AG09319 (cell line): Measurements from ENCODE around the gene ZNF662.

Source experiments
- DNase-seq: peaks from one replicate; pipeline ENCODE4 v3.0.0-alpha.2; 2010; ENCODE audit warnings: low read depth; ENCODE audit errors: extremely low read depth
- TF ChIP-seq, protein P1 (sequence below): IDR thresholded peaks from 2 replicates; pipeline ENCODE4 v1.5.1; 2011; ENCODE audit warnings: low read depth, mild to moderate bottlenecking, inconsistent platforms, low read length, moderate library complexity

Gene ZNF662

DNA sequence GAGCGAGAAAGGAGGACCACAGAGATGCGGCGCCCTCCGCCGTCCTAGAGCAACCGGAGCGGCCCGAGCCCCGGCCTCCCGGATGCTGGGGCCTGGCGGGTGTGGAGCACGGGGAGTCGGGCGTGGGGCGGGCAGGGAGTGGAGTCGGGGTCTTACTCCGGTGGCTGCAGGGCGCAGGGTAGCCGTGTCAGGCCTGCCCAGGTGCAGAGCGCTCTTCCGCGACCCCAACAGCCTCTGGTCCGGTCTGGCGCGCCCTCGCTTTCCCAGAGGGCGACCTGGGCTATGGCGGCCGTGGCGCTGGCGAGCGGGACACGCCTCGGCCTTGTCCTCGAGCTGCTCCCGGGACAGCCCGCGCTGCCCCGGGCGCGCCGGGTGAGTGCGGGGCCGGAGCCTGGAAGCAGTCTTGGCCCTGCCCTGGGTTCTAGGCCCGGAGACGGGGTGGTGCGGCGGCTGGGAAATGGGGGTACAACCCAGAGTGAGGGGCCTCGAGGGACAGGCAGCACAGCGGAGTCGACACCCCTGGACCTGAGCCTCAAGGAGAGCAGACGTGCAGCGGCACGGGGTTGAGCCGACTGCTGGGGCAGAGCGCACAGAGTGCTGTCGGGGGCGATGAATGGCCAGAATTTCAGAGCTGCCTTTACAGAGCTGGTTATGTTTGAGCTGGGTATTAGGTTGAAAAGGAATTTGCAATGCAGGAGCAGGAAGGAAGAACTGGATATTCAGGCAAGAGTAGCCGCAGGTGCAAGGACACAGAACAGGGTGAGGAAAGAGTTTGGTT lies at the start of gene ZNF662:
Gene ZNF662 (plus strand): TSS at position 73 of the 778 bp plus-strand sequence. CDS start 1,973 bp downstream, outside the sequence.
- no peak for DNase-seq
- TF ChIP-seq, protein P1, sequence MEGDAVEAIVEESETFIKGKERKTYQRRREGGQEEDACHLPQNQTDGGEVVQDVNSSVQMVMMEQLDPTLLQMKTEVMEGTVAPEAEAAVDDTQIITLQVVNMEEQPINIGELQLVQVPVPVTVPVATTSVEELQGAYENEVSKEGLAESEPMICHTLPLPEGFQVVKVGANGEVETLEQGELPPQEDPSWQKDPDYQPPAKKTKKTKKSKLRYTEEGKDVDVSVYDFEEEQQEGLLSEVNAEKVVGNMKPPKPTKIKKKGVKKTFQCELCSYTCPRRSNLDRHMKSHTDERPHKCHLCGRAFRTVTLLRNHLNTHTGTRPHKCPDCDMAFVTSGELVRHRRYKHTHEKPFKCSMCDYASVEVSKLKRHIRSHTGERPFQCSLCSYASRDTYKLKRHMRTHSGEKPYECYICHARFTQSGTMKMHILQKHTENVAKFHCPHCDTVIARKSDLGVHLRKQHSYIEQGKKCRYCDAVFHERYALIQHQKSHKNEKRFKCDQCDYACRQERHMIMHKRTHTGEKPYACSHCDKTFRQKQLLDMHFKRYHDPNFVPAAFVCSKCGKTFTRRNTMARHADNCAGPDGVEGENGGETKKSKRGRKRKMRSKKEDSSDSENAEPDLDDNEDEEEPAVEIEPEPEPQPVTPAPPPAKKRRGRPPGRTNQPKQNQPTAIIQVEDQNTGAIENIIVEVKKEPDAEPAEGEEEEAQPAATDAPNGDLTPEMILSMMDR, result no peak

- TF ChIP-seq, protein P1, result no peak
- DNase-seq, result no peak
These were observed 49.4 kb upstream of the ZNF662 start for GRCh38 chr3:42856544-42856943.

DNA sequence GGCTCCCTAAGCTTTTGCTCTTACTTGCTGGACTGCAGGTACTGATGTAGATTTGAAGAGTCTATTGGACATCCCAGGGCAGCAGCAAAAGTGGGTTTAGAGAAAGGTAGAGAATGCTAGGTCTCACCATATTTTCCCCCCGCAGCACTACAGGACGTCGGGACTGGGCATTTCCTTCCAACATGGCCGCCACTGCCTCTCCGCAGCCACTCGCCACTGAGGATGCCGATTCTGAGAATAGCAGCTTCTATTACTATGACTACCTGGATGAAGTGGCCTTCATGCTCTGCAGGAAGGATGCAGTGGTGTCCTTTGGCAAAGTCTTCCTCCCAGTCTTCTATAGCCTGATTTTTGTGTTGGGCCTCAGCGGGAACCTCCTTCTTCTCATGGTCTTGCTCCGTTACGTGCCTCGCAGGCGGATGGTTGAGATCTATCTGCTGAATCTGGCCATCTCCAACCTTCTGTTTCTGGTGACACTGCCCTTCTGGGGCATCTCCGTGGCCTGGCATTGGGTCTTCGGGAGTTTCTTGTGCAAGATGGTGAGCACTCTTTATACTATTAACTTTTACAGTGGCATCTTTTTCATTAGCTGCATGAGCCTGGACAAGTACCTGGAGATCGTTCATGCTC lies 41.5 kb upstream of the ZNF662 start:
- TF ChIP-seq, protein P1, result no peak
- DNase-seq, result no peak

DNA sequence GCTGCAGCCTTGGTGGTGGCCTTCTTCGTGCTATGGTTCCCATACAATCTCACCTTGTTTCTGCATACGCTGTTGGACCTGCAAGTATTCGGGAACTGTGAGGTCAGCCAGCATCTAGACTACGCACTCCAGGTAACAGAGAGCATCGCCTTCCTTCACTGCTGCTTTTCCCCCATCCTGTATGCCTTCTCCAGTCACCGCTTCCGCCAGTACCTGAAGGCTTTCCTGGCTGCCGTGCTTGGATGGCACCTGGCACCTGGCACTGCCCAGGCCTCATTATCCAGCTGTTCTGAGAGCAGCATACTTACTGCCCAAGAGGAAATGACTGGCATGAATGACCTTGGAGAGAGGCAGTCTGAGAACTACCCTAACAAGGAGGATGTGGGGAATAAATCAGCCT lies 40.7 kb upstream of the ZNF662 start:
- TF ChIP-seq, protein P1, result no peak
- DNase-seq, result no peak

DNA sequence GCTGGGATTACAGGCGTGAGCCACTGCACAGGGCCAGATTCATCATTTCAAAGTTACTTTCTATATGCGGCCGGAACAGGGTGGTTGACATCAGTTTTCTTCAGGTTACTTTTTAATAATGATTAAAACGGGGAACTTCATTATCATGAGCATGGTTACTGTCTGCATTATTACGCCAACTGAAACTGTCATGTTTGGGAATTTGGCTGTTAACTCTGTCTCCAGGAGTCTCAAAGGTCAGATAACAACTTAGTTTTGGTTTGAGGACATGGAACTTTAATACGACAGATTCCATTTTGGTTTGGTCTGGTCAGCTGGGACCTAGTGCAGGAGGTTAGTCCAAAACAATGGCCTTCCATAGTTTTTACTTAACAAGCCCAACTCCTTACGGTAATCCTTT lies 38.8 kb upstream of the ZNF662 start:
- TF ChIP-seq, protein P1, result no peak
- no peak for DNase-seq

DNA sequence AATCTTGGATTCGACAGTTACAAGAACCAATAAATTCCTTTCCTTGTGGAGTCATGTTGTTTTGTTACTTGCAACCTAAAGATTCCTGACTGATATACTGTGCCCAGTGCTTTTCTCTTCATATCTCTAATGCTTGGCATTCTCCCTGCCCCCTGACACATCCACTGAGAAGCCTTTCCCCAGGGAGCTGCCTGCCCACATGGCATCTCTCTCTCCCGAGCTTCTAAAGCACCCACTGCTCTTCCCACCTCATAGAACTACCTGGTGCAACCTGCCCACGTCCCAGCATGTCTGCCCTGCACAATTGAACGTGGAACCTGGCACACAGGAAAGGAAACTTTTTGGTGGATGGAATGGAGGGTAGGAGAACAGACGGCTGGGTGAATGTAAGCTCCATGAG lies 37.1 kb upstream of the ZNF662 start:
- TF ChIP-seq, protein P1, result no peak
- DNase-seq, result no peak

DNA sequence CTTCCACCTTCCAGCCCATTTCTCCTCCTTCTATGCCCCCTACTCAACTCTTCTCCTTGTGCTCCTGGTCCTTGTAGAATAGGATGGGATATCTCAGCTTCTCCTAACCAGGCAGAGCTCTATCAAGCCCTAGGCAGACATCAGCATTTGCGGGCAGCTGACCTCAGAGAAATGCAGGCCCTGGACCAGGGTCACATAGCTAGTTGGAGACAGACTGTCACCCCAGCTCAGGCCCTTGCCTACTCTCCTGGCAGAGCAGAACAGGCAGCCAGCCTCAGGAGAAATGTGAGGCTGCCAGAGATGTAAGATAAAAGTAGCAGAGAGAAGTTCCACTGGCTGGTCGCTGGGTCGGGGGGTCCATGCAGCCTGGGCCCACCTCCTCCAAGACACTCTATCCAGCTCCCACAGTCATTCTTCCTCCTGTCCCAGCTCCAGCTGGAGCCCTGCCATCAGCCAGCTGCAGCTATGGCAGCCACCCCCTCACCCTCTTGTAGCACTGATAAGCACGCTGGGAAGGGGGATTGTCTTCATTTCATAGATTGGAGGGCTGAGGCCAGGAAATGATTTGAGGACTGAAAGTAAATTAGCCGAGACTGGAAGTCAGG lies 34.2 kb upstream of the ZNF662 start:
- TF ChIP-seq, protein P1, result no peak
- no peak for DNase-seq
